HL-60/S4 treated with phorbol 12-myristate 13-acetate at 8.2 ng/mL for 4 days and 3 days (cell line): ENCODE results near the gene LIMS2.

Source experiments
- in situ Hi-C: fragments of 300-500 bp; cut with MboI; formaldehyde crosslinking; loops from 2 replicates; pipeline ENCODE4 v1.15.0; 2022; ENCODE audit warnings: low sequenced_read_pairs

Gene LIMS2

GRCh38 chr2:127647242-127648190 is 27.8 kb downstream of the LIMS2 start:
- in situ Hi-C loops = no loop called here

GRCh38 chr2:127646487-127647241 is 28.7 kb downstream of the LIMS2 start:
- in situ Hi-C loops = no loop called here

GRCh38 chr2:127645395-127646291 is 29.7 kb downstream of the LIMS2 start, which contains the start of gene GPR17:
TSS of gene GPR17 (plus strand) at chr2:127646153. CDS start at chr2:127650736, 4,583 bp downstream.
- in situ Hi-C loops = no loop called here

- in situ Hi-C loops = no loop called here
Observed at GRCh38 chr2:127645026-127645394, 30.3 kb downstream of the LIMS2 start.

- in situ Hi-C loops = no loop called here
Observed at GRCh38 chr2:127644066-127645025, 31.0 kb downstream of the LIMS2 start.

- in situ Hi-C loops = no loop called here
Observed at GRCh38 chr2:127643439-127644065, 31.8 kb downstream of the LIMS2 start.

GRCh38 chr2:127642706-127643438 is 32.5 kb downstream of the LIMS2 start:
- in situ Hi-C loops = no loop called here

- in situ Hi-C loops = no loop called here
Observed at GRCh38 chr2:127641846-127642507, 33.4 kb downstream of the LIMS2 start.

- in situ Hi-C loops = no loop called here
Observed at GRCh38 chr2:127641133-127641532, 34.2 kb downstream of the LIMS2 start.

- in situ Hi-C loops = no loop called here
Observed at GRCh38 chr2:127640082-127641072, 35.0 kb downstream of the LIMS2 start.

- in situ Hi-C loops = no loop called here
Observed at GRCh38 chr2:127639111-127639474, 36.2 kb downstream of the LIMS2 start.

- in situ Hi-C loops = no loop called here
Observed at GRCh38 chr2:127638361-127639110, 36.8 kb downstream of the LIMS2 start.

GRCh38 chr2:127637725-127638252 is 37.5 kb downstream of the LIMS2 start:
- in situ Hi-C loops = no loop called here

GRCh38 chr2:127637236-127637630 is 38.1 kb downstream of the LIMS2 start:
- in situ Hi-C loops = no loop called here

GRCh38 chr2:127636248-127637235 is 38.8 kb downstream of the LIMS2 start:
- in situ Hi-C loops = no loop called here
